RCC 7860 (cell line): Measurements from ENCODE around the gene KCTD1.

Experiments
- DNase-seq: peaks from one replicate; pipeline ENCODE4 v3.0.0-alpha.2; 2015; ENCODE audit warnings: low spot score
- FAIRE-seq: peaks from 2 replicates; lab custom pipeline; 2012; peaks lifted over from hg19 to GRCh38; lab: Jason Lieb, UNC

Gene KCTD1

DNA sequence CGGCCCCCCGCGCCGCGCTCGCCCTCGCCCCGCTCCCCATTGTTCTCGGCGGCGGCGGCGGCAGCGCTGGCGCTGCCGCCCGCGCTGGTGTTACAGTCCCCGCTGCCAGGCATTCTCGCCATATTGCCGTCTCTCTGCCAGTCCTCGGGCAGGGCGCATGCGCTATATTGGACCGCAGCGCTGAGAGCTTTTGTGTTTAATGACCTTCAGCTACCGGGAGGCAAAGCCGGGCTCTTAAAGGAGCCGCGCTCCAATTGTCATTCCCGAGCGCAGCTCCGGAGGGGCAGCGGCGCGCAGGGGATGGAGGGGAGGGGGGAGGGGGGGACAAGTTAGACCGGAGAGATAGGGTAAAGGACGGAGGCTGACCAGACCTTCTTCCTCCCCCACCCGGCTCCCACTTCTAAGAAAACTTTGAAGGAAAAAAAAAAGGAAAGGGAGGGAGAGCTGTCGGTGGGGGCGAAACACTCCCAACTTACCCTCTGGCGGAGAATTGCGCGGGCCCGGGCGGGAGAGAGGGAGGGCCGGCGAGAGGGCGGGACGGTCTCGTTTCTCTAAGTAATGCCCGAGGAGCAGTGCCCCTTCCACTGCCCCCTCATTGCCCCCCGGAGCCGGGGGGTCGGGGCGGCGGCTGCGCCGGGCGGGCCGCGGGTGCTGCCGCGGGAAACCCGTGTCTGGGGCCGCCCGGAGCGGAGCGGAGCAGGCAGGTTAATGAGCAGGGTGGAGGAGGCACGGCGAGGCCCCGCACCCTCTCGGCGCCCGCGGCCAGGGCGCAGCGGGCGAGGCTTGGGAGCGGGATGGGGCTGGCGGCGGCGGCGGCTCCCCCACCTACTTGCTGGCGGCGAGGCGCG lies at the start of gene KCTD1:
TSS of gene KCTD1 (minus strand) at position 139 of the 848 bp plus-strand sequence. CDS start at position 122, 17 bp downstream.
- peak; percentile 72 for DNase-seq
- FAIRE-seq, result no peak

DNA sequence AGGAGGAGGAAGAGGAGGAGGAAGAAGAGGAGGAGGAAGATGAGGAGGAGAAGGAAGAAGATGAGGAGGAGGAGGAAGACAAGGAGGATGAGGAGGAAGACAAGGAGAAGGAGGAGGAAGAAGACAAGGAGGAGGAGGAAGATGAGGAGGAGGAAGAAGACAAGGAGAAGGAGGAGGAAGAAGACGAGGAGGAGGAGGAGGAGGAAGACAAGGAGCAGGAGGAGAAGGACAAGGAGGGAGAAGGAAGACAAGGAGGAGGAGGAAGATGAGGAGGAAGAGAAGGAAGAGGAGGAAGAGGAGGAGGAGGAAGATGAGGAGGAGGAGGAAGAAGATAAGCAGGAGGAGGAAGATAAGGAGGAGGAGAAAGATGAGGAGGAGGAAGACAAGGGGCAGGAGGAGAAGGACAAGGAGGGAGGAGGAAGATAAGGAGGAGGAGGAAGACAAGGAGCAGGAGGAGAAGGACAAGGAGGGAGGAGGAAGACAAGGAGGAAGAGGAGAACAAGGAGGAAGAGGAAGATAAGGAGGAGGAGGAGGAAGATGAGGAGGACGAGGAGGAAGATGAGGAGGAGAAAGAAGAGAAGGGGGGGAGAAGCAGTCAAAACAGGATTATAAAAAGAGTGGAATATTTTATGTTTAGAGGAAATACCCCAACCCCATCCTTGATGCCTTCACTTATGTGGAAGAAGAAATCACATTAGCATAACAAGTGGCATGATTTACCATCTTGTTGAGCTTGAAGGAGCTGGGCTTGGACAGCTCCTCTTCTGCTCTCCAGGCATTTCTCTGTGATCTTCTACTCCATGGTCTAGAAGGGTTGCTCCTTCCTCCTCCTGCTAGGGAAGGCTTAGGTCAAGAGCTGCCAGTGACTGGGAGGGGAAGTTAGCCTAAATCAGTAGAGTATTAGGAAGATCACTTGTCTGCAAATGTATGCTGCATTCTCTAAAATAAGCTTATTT lies 45.3 kb upstream of the KCTD1 start:
- no peak for DNase-seq
- FAIRE-seq, result no peak

DNA sequence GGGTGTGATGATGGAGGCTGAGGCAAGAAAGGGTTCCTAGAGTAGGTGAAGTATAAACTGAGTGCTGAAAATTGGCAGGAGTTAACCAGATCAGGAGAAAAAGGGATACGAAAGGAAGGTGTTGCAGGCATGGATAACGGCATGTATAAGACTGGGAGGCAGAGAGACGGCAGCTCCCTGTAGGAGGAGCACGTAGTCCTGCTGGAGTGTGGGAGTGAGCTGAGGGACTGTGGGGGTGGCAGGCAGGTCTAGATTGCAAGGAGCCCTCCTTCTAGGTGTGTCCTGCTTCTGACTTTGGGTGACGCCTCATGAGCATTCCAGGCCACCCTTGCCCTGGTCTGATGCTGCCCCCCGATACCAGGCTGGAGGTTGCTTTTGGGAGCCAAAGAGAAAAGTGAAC lies 36.4 kb upstream of the KCTD1 start:
- FAIRE-seq, result no peak
- no peak for DNase-seq

DNA sequence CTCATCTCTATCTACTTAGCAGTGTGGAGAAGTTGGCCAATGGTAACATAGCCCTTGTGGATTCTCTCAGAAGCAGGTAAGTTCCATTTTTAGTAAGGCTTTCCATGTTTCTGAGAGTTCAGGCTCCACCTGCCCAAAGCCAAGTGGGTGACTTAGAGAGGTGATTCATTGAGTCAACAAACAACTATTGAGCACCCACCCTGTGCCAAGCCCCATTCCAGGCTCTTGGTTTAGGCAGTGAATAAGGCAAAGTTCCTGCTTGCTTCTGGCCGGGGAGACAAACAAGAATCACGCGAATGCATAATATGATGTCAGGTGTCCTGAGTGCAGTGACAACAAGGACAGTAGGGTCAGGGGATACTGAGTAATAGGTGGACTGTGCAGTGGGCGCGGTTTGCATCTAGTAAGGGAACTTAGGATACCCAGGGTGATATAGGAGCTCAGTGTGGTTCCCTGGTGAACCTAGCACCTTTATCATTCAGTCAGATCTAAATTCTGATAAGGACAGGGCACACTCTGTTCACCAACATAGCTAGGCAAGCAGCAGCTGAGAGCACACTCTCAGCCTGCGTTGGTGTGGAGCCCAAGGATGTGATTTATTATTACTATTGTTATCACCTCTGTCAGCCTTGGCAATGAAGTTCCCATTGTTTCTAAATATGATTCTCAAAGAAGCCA lies 31.7 kb upstream of the KCTD1 start:
- no peak for FAIRE-seq
- no peak for DNase-seq

DNA sequence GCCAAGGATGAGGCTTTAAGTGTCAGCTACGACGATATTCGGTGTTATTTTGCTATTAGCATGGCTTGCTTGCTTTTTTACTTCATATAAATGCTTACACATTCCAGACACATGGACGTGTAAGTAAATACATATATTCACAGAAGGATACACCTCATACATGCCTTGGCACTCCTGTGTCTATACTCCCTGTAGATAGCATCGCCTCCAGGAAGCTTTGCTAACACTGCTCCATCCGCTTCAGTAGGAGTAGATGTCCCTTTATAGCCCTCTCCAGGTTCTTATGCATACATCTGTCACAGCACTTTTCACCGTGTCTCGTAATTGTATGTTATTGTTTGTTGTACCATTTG lies 27.5 kb upstream of the KCTD1 start:
- no peak for FAIRE-seq
- no peak for DNase-seq

DNA sequence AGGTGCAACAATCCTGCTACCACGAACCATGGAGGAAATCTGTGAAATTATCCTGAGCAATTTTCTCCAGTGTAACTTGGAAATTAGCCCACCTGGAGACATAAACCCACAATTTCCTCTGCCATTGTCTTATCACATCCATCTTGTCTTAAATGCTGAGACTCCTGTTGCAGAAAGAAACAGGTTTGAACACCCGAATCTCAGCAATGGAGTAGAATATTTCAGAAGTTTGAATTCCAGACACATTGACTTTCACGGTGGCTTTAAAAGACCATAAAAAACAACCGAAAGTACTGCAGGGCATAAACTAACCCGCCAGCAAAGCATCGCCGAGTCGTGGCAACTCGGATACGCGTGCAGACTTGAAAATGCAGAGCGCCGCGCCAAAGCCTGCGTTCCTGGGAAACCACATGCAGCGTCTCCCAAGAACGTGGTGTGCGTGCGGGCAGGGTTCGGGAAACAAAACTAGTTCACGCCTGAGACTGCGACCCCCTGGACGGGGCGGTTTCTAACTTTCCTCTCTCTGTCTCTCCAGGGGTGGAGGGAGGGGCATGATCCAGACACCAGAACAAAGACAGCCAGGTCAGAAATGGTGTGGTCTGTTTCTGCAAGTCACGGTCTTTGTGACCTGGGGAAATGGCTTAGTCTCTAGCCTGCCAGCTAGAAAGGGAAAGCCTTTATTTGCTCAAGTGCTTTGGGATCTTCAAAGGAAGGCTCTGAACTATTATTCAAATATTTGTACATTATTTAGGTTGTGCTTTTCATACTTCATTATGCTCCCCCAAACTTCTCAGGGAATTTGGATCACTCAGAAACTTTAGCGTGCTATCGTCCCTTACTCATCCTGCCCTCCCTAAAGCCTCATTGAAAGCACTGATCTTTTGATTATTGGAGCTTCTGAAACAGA lies 26.9 kb upstream of the KCTD1 start:
- FAIRE-seq (no peak), DNase-seq (no peak)

DNA sequence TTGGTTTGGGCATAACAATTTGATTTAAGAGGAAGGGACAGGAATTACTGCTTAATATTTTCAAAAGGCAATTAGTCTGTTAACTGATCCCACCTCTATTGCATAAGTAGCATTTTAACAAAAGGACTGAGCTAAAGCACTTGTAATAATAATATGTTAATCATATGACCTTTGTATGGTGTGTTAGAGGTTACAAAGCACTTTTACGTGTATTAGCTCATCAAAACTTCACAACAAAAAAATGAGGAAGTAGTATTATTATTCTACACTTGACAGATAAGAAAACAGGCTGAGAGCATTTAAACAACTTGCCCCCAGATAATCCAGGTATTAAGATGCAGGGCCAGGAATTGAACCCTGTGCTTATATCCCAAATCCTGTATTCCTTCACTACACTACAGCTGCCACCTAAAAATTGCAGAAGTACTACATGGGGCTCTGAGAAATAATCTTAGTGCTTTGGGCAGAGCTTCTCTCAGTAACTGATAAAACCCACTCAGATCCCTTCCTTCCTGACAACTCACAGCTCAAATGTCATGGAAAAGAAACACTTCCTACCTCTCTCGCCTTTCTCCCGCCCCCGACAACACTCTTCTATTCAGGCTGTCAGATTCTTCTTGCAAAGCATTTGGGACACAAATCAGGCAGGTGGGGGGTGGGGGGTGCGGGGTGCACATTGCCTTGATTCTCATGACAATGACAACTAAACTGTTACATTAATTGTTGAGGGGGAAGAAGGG lies 20.7 kb upstream of the KCTD1 start:
- FAIRE-seq (no peak), DNase-seq (no peak)

DNA sequence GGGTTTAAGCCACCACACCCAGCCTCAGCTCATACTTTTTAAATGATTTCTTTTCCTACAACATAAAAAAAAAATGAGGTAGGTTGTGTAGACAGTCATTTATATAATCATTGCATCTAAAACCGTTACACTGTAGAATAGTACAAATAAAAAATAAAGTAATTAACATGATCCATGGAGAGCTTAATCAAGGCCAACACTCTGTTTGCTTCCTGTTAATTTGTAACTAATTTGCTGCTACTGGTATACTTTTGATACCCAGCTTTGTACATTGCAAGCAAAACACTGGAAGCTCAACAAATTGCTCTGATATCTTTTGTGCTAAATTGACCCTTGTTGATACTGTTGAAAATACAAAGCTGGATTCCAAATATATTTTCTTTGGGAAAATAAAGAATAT lies 20.2 kb upstream of the KCTD1 start:
- FAIRE-seq, result no peak
- no peak for DNase-seq

DNA sequence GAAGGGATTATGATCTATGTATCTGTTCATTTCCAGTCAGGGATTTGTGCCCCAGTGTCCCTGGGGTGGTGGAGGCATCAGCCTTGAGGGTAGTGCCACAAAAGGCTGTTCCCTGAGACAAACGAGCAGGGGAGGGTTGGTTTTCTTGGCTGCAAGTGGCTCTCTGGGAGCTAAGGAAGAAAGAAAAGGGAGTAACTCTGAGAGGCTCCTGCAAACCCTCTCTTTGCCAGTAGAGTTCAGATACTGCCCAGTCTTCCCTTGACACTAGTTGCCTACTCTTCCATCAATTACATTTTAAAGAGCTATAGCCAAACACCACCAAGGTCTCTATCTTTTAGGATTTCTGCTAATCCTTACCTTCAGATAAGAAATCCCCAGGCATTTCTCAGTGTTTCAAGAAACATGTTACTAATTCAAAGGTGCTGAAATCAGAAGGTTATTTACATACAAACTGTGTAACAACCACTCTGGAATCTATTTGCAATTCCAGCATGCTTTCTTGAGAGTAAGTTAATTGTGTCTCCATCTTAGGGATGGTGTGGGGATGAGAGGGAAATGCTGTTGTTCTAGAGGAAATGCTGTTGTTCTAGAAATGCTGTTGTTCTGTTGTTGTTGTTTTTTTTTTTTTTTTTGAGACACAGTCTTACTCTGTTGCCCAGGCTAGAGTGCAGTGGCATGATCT lies 18.7 kb upstream of the KCTD1 start:
- FAIRE-seq, result no peak
- DNase-seq, result no peak

DNA sequence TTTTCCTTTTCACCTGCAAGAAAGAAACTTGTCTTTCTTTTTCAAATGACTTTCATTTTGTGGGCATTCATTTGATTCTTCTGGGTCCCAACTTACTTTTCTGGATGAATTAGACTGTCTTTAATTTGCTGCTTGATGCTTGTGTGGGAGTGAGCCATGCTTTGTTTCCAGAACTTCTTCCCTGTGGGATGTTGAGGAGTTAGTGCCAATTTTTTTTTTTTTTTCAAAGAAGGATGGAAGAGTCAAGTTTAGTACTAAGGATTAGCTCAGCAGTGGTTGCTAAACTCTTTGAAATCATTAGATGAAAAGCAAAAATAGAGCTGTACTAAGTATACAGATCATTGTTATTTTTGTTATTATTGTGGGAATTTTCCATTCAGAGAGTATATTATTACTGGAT lies 17.2 kb upstream of the KCTD1 start:
- FAIRE-seq (no peak), DNase-seq (no peak)

DNA sequence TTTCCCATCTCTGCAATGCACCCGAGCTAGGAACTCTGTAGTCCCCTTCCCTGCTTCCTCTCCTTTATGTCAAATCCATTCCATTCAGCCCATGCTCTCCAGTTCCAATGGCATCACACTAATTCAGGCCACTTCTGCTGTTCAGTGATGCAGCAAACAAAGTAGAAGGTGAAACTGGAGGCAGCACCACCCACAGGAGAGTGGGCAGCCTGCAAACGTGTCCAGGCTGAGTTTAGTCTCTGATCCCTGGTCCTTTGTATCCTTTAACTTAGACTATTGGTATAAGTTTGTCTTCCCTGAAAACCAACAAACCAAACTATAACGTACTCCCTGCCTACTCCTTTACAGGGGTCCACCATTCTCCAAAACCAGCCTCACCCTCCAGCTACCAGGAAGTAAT lies 14.7 kb upstream of the KCTD1 start:
- no peak for DNase-seq
- FAIRE-seq, result no peak

DNA sequence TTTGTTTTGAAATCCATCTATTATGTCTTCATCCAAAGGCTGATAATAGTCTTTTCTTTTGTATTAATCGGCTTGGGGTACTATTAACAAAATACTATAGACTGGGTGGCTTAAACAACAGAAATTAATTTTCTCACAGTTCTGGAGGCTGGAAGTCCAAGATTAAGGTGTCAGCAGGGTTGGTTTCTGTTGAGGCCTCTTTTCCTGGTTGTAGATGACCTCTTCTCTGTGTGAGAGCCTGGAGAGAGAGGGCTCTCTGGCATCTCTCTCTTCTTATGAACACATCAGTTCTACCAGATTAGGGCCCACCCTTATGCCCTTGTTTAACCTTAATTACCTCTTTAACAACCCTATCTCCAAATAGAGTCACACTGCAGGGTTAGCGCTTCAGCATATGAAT lies 14.2 kb upstream of the KCTD1 start:
- no peak for DNase-seq
- no peak for FAIRE-seq

DNA sequence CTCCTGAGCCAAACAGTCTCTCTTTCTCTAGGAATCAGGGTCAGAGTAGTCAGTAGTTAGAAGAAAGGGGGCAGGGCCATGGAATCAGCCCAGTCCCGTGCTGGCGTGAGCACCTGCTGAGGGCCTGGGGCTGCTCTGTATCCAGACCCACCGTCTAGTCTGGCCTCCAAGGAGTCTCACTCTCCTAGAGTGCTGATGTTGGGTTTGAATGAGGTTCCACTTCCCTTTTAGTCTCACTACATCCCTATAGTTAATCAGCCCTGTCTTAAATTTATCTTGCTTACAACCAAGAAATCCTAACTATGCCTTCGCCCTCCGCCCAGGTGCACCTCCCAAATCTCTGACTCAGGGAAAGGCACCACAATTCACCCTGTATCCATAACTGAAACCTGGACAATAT lies 13.4 kb upstream of the KCTD1 start:
- FAIRE-seq (no peak), DNase-seq (no peak)

DNA sequence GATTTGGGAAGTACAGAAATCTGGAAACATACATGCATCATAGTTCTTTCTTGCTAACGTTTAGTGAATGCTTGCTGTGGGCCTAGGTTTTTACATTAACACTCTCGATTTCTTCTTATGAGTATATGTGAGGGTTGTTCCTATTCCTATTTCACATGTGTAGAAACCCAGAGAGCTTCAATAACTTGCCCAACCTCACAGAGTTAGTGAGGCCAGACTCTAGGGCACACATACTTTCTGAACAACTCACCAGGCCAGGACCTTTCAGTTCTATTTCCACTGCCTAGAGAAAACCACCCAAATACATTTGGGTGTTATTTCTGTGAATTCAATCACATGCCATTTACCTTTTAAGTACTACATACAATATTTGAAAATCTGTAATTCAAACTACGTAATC lies 8.2 kb upstream of the KCTD1 start:
- DNase-seq (no peak), FAIRE-seq (no peak)

DNA sequence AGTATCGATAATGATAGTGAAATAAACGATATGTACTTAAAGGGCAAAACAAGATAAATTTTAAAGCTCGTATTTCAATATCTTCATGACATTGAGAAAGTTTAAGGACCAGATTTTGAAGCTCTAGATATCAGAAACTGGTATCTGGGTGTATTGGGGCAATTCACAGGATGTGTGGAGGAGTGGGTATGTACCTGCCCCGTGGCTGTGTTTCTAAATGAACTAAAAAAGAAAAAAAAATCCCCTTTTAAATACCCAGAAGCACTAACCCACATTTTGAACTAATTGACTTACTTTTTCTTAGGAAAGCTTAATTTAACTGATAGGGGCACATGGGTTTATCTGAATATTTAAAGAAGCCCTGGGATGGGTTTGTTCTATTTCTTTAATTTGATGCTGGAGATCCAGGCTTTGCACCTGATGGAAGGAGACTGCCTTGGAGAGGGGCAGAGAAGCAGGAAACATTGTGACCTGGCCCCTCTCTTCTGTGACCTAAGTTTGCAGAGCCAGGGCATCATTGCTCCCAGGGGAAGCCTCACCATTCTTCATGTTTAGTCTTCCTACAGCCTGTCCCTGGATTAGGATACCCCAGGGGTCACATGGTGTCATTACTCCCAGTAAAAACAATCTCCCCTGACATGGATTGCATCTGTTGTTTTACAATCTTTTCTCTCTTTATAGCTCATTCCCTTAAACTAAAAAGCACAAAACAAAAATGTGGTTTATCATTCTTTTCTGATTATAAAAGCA lies 7.6 kb upstream of the KCTD1 start:
- FAIRE-seq (no peak), DNase-seq (no peak)

DNA sequence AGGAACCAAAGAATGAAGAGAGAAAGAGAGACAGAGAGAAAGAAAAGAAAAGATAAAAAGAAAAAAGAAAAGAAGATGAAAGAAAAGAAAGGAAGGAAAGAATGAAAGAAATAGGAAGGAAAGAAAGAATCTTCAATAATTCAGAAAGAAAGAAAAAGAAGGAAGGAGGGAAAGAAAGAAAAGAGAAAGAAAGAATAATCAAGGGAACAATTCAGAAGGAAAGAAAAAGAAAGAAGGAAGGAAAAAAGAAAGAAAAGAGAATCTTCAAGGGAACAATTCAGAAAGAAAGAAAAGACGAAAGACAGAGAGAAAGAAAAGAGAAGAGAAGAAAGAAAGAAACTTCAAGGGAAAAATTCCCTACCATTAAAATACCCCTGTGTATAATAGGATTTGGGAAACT lies 5.6 kb upstream of the KCTD1 start:
- no peak for DNase-seq
- FAIRE-seq, result no peak

DNA sequence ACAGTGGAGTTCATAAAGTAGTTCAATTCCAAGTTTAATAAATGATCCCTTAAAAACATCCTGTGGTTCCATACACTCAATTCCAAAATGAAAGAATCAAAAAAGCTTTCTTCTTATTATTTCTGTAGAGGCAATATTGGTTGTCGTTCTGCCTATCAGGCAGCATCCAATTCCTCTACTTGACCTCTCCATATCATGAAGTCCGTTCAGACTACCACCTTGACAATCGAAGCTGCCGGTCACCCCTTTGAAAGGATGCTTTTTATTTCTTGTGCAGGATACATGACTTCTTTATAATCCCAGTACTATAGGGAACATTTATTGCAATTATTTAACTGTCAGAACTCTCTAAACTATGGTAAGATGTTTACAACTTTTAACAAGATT lies 3.3 kb upstream of the KCTD1 start:
- DNase-seq (no peak), FAIRE-seq (no peak)

DNA sequence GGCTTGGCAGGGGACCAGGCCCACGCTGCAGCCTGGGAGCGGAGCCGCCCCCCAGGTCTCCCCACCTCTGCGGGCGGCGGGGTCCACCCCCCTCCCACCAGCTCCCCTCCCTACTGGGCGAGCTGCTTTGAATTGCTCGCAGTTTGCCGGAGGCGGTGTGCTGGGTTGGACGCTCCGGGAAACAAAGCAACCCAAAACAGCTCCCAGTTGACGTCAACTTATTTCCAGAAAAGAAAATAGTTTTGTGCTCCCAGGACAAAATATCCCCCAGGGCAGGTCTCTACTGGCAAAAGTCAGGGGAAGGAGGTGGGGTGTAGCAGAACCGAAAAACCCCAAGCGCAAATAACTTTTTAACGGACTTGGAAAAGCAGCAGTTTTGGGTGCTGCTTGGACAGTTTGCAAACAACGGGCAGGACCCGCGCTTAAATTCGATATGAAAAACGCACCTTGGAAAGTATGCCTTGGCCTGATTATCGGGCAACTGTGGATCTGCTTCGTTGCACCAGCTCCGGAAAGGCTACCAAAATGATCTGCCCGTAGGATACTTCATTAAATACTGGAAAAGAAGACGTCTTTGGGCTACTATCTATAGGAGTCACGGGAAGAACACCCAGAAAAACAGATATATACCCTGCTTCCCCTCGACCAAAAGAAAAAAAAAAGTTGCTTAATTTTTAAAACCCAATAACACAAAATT lies 2.8 kb upstream of the KCTD1 start:
- no peak for FAIRE-seq

More for the DNA sequence above, 2.8 kb upstream of the KCTD1 start:
- DNase-seq, result no peak
